Erythroblast (primary cell): ENCODE measurements around the gene TMOD2.

ENCODE experiments used
- GATA1 ChIP-seq: IDR thresholded peaks from 2 replicates; pipeline ENCODE4 v1.6.1; 2011; ENCODE audit warnings: low read depth, mild to moderate bottlenecking, control low read depth, low read length, moderate library complexity
- POLR2A ChIP-seq: IDR thresholded peaks from 2 replicates; pipeline ENCODE4 v1.6.1; 2011; ENCODE audit warnings: mild to moderate bottlenecking, low read length

DNA sequence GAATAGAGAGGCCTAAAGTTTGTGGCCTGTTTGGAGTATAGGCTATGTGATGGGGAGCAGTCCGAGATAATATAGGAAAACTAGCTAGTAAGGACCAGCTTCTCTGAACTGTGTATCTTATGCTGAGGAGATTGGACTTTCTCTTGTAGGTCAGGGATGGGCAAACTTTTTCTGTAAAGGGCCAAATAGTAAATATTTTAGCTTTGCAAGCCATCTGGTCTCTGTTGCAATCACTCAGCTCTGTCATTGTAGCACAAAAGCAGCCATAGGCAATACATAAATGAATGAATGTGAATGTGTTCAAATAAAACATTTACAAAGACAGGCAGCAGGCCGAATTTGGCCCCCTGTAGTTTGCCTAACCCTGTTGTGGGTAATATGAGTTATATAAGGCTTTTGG is 102.6 kb downstream of the TMOD2 start:
- TF ChIP-seq POLR2A: no peak
- no peak for TF ChIP-seq GATA1
